GM11168 (cell line): Measurements from ENCODE around the gene UPF3B.
"Not testable (repeated sequence)": the region's sequence is repeated elsewhere in the genome, so short reads cannot be mapped to it uniquely, and the experiment has no call there.

Experiments used
- in situ Hi-C: fragments of 300-500 bp; cut with MboI; formaldehyde crosslinking; loops from one replicate; pipeline ENCODE4 v1.12.0; 2022; ENCODE audit warnings: low sequenced_read_pairs; ENCODE audit not compliant: unreplicated experiment

UPF3B gene

DNA sequence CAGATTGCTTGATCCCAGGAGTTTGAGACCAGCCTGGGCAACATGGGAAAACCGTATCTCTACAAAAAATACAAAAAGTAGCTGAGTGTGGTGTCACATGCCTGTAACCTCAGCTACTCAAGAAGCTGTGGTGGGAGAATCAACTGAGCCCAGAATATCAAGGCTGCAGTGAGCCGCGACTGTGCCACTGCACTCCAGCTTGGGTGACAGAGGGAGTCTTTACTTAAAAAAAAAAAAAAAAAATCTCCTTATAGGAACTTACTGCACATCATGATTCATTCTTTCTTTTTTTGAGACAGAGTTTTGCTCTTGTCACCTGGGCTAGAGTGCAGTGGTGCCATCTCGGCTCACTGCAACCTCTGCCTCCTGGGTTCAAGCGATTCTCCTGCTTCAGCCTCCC lies 24.3 kb downstream of the UPF3B start:
- in situ Hi-C loops, result no loop called here

DNA sequence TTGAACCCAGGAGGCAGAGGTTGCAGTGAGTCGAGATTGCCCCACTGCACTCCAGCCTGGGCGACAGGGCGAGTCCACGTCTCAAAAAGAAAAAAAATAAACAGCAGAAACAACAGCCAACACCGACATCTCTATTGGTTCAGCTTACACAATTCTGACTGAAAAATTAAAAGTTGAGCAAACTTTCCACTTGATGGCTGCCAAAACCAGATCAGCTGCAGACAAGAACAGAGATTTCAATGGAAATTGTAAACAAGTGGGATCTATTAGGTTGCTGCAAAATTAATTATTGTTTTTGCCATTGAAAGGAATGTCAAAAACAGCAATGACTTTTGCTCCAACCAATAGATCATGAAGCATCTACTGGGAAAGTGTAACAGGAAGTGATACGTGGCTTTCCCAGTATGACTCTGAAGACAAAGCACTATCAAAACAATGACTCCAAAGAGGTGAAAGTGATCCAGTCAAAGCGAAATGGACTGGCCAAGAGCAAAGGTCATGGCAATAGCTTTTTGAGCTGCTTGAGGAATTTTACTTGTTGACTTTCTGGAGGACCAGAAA lies 26.3 kb downstream of the UPF3B start:
- in situ Hi-C loops, result no loop called here

DNA sequence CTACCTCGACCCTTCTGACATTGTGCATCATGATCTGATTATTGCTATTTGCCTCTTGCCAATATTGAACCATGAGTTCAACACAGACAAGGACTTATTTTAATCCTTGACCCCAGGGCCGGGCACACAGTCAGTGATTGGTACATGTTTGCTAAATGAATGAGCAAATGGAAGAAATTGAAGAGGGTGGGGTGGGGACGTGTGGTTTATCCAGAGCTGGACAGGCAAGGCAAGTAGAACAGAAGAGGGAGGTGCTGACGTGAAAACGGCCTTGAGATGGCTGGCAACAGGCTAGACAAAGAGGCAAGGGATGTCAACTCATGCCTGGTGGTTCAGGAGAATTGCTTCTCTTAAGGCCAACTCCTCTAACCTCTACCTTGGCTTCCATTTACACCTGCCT lies 28.5 kb downstream of the UPF3B start:
- in situ Hi-C loops, result not testable (repeated sequence)

DNA sequence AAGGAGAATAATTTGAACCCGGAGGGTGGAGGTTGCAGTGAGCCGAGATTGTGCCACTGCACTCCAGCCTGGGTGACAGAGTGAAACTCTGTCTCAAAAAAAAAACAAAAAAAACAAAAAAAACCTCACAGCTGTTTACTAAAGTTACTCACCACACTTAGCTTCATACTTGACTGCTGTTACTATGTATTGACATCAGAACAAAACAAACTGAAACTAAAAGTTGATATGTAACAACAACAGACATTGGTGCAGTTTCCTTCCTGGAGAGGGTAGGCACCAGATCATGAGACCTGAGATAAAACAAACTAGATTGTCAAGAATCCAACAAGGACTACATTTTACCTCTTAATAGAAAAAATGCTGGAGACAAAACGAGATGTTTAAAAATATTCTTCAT lies 31.1 kb downstream of the UPF3B start:
- in situ Hi-C loops, result not testable (repeated sequence)

DNA sequence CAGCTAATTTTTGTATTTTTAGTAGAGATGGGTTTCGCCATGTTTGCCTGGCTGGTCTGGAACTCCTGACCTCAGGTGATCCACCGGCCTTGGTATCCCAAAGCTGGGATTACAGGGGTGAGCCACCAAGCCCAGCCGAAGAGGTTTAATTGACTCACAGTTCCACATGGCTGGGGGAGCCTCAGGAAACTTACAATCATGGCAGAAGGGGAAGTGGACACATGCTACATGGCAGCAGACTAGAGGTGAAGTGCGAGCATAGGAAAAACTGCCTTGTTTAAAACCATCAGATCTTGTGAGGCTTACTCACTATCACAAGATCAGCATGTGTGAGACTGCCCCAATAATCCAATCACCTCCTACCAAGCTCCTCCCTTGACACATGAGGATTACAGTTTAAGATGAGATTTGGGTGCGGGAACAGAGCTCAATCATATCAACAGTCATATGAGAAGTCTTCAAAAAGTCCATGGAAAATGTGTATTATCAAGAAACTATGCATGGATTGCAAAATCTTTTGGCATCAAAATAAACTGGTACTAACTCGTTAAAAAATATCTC lies 35.6 kb downstream of the UPF3B start:
- in situ Hi-C loops, result no loop called here

DNA sequence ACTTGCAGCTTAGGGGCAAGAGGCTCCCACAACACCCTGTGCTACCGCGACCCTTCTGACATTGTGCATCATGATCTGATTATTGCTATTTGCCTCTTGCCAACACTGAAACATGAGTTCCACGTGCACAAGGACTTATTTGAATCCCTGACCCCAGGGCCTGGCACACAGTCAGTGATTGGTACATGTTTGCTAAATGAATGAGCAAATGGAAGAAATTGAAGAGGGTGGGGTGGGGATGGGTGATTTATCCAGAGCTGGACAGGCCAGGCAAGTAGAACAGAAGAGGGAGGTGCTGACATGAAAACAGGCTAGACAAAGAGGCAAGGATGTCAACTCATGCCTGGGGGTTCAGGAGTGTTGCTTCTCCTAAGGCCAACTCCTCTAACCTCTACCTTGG lies 36.5 kb downstream of the UPF3B start:
- in situ Hi-C loops, result no loop called here

DNA sequence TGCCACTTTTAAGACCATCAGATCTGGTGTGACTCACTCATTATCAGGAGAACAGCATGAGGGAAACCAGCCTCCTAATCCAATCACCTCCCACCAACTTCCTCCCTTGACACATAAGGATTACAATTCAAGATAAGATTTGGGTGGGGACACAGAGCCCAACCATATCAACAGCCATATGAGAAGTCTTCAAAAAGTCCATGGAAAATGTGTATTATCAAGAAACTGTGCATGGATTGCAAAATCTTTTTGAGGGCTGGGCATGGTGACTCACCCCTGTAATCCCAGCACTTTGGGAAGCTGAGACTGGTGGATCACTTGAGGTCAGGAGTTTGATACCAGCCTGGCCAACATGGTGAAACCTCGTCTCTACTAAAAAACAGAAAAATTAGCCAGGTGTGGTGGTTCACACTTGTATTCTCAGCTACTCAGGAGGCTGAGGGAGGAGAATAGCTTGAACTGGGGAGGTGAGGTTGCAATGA lies 43.5 kb downstream of the UPF3B start:
- in situ Hi-C loops, result no loop called here

DNA sequence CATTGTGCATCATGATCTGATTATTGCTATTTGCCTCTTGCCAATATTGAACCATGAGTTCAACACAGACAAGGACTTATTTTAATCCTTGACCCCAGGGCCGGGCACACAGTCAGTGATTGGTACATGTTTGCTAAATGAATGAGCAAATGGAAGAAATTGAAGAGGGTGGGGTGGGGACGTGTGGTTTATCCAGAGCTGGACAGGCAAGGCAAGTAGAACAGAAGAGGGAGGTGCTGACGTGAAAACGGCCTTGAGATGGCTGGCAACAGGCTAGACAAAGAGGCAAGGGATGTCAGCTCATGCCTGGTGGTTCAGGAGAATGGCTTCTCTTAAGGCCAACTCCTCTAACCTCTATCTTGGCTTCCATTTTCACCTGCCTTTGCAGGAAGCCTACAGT lies 44.3 kb downstream of the UPF3B start:
- in situ Hi-C loops, result not testable (repeated sequence)

DNA sequence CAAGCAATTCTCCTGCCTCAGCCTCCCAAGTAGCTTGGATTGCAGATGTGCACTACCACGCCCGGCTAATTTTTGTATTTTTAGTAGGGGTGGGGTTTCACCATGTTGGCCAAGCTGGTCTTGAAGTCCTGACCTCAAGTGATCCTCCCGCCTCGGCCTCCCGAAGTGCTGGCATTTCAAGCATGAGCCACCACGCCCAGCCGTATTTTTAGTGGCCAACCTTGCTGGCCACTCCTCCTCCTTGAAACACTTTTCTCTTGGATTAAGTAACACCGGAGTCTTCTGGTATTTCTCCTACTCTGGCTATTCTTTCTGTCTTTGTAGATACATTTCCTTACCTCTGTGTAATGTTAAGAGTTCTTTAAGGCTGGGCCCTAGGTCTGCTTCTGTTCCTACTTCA lies 50.2 kb downstream of the UPF3B start:
- in situ Hi-C loops, result no loop called here

DNA sequence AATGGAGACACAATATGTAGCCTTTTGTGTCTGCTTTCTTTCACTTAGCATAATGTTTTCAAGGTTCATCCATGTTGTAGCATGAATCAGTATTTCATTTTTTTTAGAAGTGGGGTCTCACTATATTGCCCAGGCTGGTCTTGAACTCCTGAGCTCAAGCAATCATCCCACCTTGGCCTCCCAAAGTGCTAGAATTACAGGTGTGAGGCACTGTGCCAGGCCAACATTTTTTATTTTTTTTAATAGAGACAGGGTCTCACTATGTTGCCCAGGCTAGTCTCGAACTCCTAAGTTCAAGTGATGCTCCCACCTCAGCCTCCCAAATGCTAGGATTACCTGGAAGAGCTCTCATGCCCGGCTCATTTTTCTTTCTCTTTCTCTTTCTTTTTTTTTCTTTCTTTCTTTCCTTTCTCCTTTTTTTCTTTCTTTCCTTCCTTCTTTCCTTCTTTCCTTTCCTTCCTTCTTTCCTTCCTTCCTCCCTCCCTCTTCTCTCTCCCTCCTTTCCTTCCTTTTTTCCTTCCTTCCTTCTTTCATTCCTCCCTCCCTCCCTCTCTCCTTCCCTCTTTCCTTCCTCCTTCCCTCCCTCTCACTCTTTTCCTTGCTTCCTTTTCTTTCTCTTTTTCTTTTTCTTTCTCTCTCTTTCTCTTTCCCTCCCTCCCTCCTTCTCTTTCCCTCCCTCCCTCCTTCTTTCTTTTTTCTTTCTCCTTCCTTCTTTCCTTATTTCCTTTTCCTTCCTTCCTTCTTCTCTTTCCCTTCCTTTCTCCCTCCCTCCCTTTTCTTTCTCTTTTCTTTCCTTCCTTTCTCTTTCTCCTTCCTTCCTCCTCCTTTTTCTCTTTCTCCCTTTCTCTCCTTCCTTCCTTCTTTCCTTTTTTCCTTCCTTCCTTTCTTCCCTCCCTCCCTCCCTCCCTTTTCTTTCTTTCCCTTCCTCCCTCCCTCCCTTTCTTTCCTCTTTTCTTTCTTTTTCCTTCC lies 51.2 kb downstream of the UPF3B start:
- in situ Hi-C loops, result no loop called here

DNA sequence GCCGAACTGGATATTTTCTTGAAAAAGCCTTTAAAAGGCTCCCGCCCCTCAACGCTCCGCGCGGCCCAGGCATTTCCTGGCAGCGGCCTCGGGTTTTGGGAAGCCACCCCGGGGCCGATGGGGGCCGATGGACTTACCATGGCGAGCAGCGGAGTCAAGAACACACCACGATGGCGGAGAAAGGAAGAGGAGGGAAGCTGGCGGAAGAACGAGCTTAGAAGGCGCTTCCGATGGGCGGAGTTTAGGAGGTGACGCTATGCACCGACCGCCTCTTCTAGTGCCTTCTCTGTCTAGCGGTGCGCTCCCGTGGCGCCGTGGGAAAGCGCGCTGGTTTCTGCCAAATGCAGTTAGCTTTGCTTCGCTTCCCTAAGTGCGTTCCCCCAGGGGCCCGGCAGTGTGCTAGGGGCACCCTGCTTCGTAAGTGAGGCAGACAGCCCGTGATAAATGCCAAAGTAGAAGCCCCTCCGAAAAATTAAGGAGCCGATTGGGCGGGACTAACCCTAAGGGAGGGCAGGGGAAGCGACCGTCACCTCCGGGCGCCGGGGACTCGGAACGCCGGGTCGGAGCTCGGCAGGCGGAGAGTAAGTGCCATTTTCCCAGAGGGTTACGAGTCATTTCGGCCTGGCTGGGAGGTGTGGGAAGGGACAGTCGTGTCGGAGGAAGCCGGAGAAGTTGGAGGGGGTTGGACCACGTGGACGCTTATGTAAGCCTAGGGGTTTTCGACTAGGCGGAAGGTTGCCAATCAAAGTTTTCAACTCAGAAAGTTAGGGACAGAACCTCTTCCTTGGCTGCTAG lies 61.1 kb downstream of the UPF3B start, which contains the start of gene RPL39:
Gene RPL39, minus strand, starts transcription at position 194 of the 795 bp plus-strand sequence. Its CDS starts 54 bp downstream, at position 140.
- in situ Hi-C loops, result no loop called here

DNA sequence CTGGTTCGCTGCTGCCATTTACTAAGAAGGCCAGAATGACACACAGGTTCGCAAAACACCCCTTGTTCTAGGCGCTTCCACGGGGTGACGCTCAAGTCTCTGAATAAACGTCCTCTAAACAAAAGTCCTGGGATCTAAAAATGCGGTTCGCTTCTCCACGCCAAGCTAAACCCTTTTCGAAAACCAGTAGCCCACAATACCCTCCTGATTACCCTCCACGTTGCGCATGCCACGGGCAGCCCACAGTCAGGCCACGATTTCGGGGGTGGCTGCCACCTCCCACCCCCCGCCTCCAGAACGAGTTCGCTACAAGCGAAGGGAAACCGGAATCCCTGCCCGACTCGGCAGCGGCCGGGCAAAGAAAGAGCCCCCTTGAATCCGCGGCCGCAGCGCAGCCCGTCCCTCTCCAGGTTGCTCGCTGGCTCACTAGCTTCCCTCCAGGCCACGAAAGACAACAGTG lies 61.8 kb downstream of the UPF3B start:
- in situ Hi-C loops, result no loop called here

DNA sequence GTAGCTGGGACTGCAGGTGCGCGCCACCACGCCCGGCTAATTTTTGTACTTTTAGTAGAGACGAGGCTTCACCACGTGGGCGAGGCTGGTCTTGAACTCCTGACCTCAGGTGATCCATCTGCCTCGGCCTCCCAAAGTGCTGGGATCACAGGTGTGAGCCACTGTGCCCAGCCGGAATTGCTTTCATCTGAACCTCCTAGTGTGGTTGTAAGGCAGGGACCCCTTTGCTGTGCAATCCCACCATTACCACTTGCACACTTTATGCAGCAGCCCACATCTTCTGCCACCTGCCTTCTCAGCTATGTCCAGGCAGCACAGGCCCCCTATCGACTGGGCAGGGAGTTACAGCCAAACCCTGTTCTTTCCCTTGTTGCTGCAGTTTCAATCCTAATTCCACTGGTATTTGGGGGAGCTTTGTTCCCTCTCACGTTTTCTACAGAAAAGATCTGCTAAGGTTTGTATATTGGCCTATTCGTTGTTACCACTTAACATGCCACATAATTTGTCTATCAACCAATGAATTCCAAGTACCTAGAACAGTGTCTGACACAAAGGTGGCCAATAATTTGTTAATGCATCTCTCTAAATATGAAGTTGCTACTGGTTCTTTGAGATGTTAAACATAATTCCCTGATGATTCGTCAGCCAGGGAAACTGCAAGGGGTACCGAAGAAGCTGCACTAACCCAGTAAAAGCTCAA lies 67.9 kb downstream of the UPF3B start:
- in situ Hi-C loops, result no loop called here
